Mucosa of rectum (tissue), 2 donors: ENCODE measurements around the gene DAPK1.

ENCODE experiments used
- H3K27ac ChIP-seq, 2 donors: one replicate each; pipeline ENCODE4 v1.7.0; 2013; ENCODE audit warnings: inconsistent platforms in 2 of 2, low read depth in 2 of 2, low read length in 2 of 2
- H3K27me3 ChIP-seq, 2 donors: one replicate each; pipeline ENCODE4 v1.7.0; 2013; ENCODE audit warnings: low read length in 2 of 2; ENCODE audit not compliant: control insufficient read depth in 2 of 2, insufficient read depth in 2 of 2
- H3K36me3 ChIP-seq, 2 donors: one replicate each; pipeline ENCODE4 v1.7.0; 2013; ENCODE audit warnings: low read length in 2 of 2; ENCODE audit not compliant: control insufficient read depth in 2 of 2, insufficient read depth in 2 of 2
- H3K4me1 ChIP-seq, 2 donors: one replicate each; pipeline ENCODE4 v1.7.0; 2013; ENCODE audit warnings: low read length in 2 of 2, mild to moderate bottlenecking in 1 of 2; ENCODE audit not compliant: control insufficient read depth in 2 of 2, insufficient read depth in 2 of 2
- H3K4me3 ChIP-seq, 2 donors: one replicate each; pipeline ENCODE4 v1.7.0; 2013; ENCODE audit warnings: low read length in 2 of 2
- H3K9ac ChIP-seq, 2 donors: one replicate each; pipeline ENCODE4 v1.7.0; 2013; ENCODE audit warnings: low read length in 2 of 2, low read depth in 1 of 2, mild to moderate bottlenecking in 1 of 2
- H3K9me3 ChIP-seq, 2 donors: one replicate each; pipeline ENCODE4 v1.7.0; 2013; ENCODE audit warnings: low read length in 2 of 2; ENCODE audit not compliant: control insufficient read depth in 2 of 2
- donor health status: healthy.
- donor health status: Normal muscosa, but diverticular disease.

The DAPK1 gene

DNA sequence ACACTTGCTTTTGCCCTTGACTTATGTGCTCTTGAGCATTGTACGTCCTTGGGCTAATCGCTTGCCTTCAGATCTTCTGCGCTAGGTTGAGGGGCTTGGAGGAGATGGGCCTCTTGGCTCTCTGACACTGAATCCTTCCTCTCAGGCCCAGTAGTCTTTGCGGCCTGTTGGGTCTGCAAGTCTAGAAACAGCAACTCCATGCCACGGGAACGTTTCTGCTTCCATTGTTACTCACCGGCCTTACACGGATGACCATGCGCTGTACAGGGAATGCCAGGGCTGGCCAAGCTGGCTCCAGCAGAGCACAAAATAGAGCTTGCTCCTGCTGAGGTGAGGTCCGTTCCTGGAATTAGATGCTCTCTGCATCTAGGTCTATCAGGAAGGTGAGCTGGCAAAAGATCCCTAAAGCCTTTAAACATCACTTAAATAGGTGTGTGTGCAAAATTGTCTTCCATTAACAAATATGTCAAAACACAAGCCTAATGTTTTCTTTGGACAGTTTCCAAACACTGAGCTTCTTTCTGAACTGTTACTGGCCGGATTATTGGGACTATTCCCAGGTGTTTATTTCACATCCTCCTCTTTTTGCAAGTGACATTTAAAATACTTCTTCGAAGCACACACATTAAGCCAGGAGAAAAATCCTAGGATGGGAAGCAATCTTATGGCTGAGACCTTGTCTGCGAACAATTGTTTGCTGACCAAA is 29.7 kb downstream of the DAPK1 start:
- Histone ChIP-seq H3K9me3 (no peaks in the 10 kb centered on the region), H3K27ac (no peak overlapping the region), H3K36me3 (no peaks in the 10 kb centered on the region), H3K9ac (no peak overlapping the region), H3K27me3 (no peaks in the 10 kb centered on the region), H3K4me1 (no peaks in the 10 kb centered on the region), H3K4me3 (no peak overlapping the region)

DNA sequence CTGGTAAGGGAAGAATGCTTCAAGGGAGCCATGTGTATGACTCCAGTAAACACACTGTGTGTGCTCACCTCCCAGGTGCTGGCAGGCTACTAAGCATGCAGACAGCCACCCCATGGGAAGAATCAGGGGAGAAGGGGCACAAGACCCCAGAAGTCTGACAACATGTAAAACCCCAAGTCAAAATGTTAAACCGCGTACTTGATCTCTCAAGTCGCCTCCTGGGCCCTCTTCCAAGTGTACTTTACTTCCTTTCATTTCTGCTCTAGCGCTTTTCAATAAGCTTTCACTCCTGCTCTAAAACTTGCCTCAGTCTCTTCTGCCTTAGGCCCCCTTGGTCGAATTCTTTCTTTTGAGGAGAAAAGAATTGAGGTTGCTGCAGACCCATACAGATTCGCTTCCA is 31.3 kb downstream of the DAPK1 start:
- no peak overlapping the region for H3K27ac ChIP-seq
- H3K4me3 ChIP-seq, result no peak overlapping the region
- H3K9ac ChIP-seq, result no peak overlapping the region
- no peaks in the 10 kb centered on the region for H3K4me1 ChIP-seq
- H3K36me3 ChIP-seq, result no peaks in the 10 kb centered on the region
- H3K27me3 ChIP-seq, result no peaks in the 10 kb centered on the region
- H3K9me3 ChIP-seq, result no peaks in the 10 kb centered on the region

DNA sequence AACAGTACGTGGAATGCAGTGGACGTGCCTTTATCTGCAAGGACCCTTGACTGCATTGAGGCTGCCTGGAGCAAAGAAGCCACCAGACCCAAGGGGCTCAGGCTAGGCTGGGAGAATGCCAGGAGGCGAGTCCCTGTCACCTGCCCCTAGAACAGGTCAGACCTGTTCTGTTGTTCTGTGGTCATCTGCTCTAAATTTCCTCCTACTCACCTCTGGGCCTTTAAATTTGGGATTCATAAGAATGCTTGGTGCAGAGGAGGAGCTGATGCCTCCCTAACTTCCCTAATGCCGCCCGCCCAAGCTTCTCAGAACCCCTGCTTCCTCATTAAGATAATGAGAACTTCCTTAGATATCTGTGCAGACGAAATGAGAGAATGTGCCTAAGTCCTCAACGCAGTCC is 32.0 kb downstream of the DAPK1 start:
- no peaks in the 10 kb centered on the region for H3K27me3 ChIP-seq
- H3K27ac ChIP-seq, result peak overlapping the region in 1 of 2 donors; percentile 19
- no peaks in the 10 kb centered on the region for H3K4me1 ChIP-seq
- H3K9me3 ChIP-seq, result no peaks in the 10 kb centered on the region
- H3K4me3 ChIP-seq, result no peak overlapping the region
- no peak overlapping the region for H3K9ac ChIP-seq
- H3K36me3 ChIP-seq, result no peaks in the 10 kb centered on the region

DNA sequence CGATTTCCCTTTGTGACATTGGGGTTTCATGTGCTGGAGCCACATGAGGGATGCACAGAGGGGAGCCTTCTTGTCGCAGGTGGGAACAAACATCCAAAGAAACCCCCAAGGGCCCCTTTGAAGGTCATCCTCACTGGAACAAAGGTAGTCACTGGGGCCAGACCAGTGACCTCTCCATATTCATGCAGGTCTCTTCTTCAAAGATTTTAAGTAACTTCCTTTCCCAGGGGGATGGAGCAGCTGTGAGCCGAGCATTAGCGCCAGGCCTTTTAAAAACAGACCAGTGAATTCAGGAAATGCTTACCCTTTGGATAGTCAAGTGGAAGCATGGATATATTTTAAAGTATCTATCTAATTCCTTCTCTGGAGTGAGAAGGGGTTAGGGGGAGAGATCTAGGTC is 33.0 kb downstream of the DAPK1 start:
- Histone ChIP-seq H3K36me3 (no peaks in the 10 kb centered on the region), H3K27me3 (no peaks in the 10 kb centered on the region), H3K4me1 (no peaks in the 10 kb centered on the region), H3K27ac (no peak overlapping the region), H3K4me3 (no peak overlapping the region), H3K9ac (no peak overlapping the region), H3K9me3 (no peaks in the 10 kb centered on the region)

DNA sequence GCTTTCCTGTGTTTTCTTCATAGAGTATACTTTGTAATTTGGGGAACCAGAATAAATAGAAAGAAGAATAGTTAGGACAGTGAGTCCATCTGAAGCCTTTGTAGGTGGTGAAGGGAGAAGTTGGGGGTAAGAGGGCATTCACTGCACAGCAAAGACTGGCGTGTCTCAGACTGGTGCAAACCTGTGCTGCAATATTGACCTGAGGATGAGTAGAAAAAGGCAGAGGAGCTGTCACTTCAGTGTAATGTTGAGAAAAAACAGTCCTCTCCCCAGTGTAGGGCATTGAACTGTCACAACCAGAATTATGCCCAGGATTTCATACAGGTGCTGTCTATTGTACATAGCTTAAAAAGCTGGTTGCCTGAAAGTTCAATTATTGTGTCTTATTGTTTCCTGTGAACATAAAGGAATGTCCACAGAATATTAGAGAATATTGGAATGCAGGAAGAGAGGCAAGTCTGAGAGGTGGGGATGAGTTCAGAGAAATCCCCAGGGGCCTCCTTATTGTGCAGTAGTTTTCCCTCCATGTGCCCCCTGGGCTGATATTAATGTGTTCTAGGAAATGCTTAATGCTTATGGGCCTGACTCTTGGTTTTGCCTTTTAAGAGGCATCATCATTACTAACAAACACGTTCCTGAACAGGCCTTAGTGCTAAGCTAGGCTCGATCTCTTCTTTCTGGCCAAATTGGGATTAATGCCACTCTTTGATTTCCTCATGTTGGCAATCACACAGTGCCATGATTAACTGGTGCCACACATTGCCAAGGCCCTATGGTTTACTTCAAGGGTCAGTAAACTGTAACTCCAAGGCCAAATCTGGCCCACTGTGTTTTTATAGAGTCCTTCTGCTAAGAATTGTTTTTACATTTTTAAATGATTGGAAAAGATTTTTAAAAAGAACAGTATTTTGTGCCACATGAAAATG is 34.0 kb downstream of the DAPK1 start:
- Histone ChIP-seq H3K27ac (no peak overlapping the region), H3K27me3 (no peaks in the 10 kb centered on the region), H3K9ac (no peak overlapping the region), H3K9me3 (no peaks in the 10 kb centered on the region), H3K4me3 (no peak overlapping the region), H3K4me1 (no peaks in the 10 kb centered on the region), H3K36me3 (no peaks in the 10 kb centered on the region)

DNA sequence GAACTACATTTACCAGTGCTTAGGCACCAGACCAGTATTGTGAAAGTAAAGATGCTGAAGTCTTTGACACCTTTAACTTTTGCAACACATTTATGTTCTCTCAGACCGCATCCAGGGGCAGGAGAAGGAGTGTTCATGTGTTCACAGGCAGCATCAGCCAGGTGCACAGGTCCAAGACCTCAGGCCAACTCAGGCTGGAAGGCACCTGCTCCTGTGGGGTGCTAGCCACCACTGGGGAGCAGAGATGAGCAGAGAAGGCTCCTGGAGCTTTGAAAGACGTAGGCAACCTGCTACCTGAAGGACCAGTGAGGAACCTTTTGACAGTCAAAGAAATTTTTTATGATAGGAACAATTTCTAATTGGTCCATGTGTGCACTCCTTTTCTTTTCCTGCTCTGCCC is 35.6 kb downstream of the DAPK1 start:
- H3K9ac ChIP-seq, result no peak overlapping the region
- H3K4me3 ChIP-seq, result no peak overlapping the region
- no peaks in the 10 kb centered on the region for H3K36me3 ChIP-seq
- H3K4me1 ChIP-seq, result no peaks in the 10 kb centered on the region
- H3K27ac ChIP-seq, result no peak overlapping the region
- H3K9me3 ChIP-seq, result no peaks in the 10 kb centered on the region
- no peaks in the 10 kb centered on the region for H3K27me3 ChIP-seq

DNA sequence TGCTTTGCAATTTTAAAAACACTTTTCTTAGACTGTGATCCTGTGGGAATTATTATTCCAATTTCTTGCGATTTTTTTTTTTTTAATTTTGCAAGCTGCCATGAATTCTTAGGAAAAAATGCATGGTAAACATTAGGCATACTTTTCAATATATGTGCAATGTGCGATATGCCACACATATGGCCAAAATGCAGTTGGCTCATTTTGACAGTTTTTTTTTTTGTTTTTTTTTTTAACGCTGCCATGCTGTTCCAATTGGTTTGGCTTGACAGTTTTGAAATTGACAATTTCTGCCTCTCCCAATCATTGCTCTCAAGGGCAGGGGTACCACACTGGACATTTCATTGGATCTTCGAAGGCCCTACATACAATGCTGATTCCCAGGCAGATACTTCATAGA is 36.4 kb downstream of the DAPK1 start:
- Histone ChIP-seq H3K36me3 (no peaks in the 10 kb centered on the region), H3K4me1 (no peaks in the 10 kb centered on the region), H3K27ac (no peak overlapping the region), H3K4me3 (no peak overlapping the region), H3K27me3 (no peaks in the 10 kb centered on the region), H3K9me3 (no peaks in the 10 kb centered on the region), H3K9ac (no peak overlapping the region)

DNA sequence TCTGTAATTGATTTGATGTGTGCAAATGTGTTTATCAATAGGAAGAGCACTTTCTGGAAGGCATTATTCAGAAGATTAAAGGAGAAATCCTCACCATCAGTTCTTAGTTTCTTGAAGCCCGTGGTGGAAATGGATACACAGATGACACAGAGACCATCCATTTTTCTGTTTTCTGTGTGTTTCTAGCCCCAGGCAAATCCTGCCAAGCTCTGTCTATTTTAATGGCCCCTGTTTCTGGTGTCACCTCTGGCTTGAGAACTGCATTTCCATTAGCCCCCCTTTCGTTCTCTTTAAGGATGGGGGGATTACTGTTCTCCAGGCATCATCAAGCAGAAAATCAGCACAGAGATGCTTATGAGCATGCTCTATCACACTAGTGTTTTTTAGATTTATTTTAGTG is 37.3 kb downstream of the DAPK1 start:
- Histone ChIP-seq H3K36me3 (no peaks in the 10 kb centered on the region), H3K9me3 (no peaks in the 10 kb centered on the region), H3K4me1 (no peaks in the 10 kb centered on the region), H3K27ac (no peak overlapping the region), H3K9ac (no peak overlapping the region), H3K4me3 (no peak overlapping the region), H3K27me3 (no peaks in the 10 kb centered on the region)

DNA sequence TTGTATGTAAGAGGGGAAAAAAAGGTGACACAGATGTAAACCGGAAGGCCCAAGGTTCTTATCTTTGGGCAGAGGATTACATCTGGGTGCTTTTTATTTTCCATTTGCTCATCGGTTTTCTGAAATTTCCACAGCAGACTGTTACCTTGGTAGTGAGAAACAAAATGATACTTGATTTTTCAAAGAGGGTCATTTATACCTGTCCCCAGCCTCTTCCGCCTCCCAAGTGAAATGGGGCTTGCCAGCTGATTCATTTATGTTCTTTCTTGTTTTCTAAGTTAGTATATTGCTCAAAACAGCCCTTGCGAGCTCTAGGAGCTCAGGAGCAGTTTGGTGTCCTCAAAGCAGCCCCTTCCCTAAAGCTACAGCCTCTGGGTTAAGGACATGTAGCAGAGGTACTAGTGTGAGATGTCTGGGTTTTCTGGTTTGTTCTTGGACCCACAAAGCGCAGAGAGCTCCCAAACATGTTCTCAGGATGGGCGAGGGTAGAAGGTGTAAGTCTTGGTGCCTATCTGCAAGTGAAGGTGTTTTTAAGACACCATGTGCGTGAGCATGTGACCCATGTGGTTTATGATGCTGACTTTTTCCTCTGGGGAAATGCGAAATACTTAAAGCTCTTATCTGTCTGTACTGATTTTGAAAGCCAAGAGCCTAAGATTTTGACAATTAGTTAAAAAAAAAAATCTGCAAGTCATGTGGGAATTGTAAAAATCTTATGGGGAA is 38.3 kb downstream of the DAPK1 start:
- no peaks in the 10 kb centered on the region for H3K4me1 ChIP-seq
- no peaks in the 10 kb centered on the region for H3K36me3 ChIP-seq
- H3K27ac ChIP-seq, result no peak overlapping the region
- H3K27me3 ChIP-seq, result no peaks in the 10 kb centered on the region
- no peak overlapping the region for H3K9ac ChIP-seq
- H3K9me3 ChIP-seq, result no peaks in the 10 kb centered on the region
- H3K4me3 ChIP-seq, result no peak overlapping the region

DNA sequence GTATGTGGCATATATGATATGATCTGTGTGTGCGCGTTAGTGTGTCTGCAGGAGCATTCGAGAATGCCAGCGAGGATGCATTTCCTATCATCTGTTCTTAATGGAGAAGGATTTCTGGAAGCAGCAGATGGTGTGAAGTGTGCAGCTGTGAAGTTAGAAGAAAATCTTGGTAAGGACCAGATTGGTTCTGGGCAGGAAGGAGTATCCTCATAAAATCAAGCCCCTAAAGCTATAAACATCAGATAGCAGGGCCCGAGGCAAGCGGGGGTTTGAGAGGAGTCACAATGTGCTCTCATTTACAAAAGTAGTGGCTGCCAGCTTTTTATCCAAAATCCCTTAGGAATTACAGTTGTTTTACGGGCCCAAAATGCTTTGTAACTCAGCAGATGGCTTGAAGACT is 40.0 kb downstream of the DAPK1 start:
- Histone ChIP-seq H3K4me1 (no peaks in the 10 kb centered on the region), H3K27ac (no peak overlapping the region), H3K9ac (no peak overlapping the region), H3K9me3 (no peaks in the 10 kb centered on the region), H3K27me3 (no peaks in the 10 kb centered on the region), H3K4me3 (no peak overlapping the region), H3K36me3 (no peaks in the 10 kb centered on the region)
